PC-9 (cell line): ENCODE results near the gene SH3BP4. TPM values are rescaled to one million over a fixed set of nuclear protein-coding genes. Genes with fewer than 3 reads are reported as not detected.

Experiments used
- BruUV-seq: library from RNA; stranded (reverse); fragments of 400-500 nt; replicated peaks from 2 replicates; lab custom pipeline; 2021; lab: Mats Ljungman, UMichigan
- CTCF ChIA-PET: fragments of 300-600 bp; sonication (Branson Sonifier 250); formaldehyde crosslinking; loops from one replicate; lab custom pipeline; 2022; ENCODE audit warnings: antibody characterized with exemption; lab: Charles Lee
- POLR2A ChIA-PET: fragments of 300-600 bp; sonication (Branson Sonifier 250); formaldehyde crosslinking; loops from one replicate; lab custom pipeline; 2022; ENCODE audit warnings: antibody characterized with exemption; ENCODE audit not compliant: unreplicated experiment; lab: Charles Lee
- DNase-seq, 2 experiments: peaks; one replicate each; pipeline versions ENCODE4 v3.0.0 to v3.0.0-alpha.2; 2015 to 2022; ENCODE audit warnings: mixed read lengths in 1 of 2
- H2AFZ ChIP-seq: fragments of 200-600 bp; sonication (generic); 2 replicates; pipeline ENCODE4 v1.8.1; 2017; ENCODE audit warnings: antibody characterized with exemption
- H3F3A ChIP-seq: fragments of 200-600 bp; sonication (generic); 2 replicates; pipeline ENCODE4 v1.8.1; 2017; ENCODE audit warnings: antibody characterized with exemption, mild to moderate bottlenecking, low read depth; ENCODE audit not compliant: insufficient read depth
- H3K27ac ChIP-seq: fragments of 200-600 bp; sonication (generic); 2 replicates; pipeline ENCODE4 v1.6.1; 2016; ENCODE audit warnings: mixed run types
- H3K27me3 ChIP-seq: fragments of 200-600 bp; sonication (generic); 2 replicates; pipeline ENCODE4 v1.6.1; 2016; ENCODE audit warnings: low read depth, mixed run types; ENCODE audit not compliant: insufficient read depth
- H3K36me3 ChIP-seq: fragments of 200-600 bp; sonication (generic); 2 replicates; pipeline ENCODE4 v1.6.1; 2016; ENCODE audit warnings: low read depth, mixed run types
- H3K4me1 ChIP-seq: fragments of 200-600 bp; sonication (generic); replicated peaks from 2 replicates; pipeline ENCODE4 v1.6.1; 2016; ENCODE audit warnings: mixed run types; ENCODE audit not compliant: insufficient read depth
- H3K4me2 ChIP-seq: fragments of 200-600 bp; sonication (generic); 2 replicates; pipeline ENCODE4 v1.6.1; 2017; ENCODE audit warnings: mixed run types
- H3K4me3 ChIP-seq: fragments of 200-600 bp; sonication (generic); 2 replicates; pipeline ENCODE4 v1.6.1; 2016; ENCODE audit warnings: mixed run types
- H3K79me2 ChIP-seq: fragments of 200-600 bp; sonication (generic); 2 replicates; pipeline ENCODE4 v1.6.1; 2017; ENCODE audit warnings: low read depth, mixed run types
- H3K9me2 ChIP-seq: fragments of 200-600 bp; sonication (generic); 2 replicates; pipeline ENCODE4 v1.8.1; 2017; ENCODE audit warnings: mild to moderate bottlenecking; ENCODE audit not compliant: insufficient read depth
- H3K9me3 ChIP-seq: fragments of 200-600 bp; sonication (generic); 2 replicates; pipeline ENCODE4 v1.8.1; 2016; ENCODE audit warnings: low read depth; ENCODE audit not compliant: insufficient read depth
- H4K20me1 ChIP-seq: fragments of 200-600 bp; sonication (generic); 2 replicates; pipeline ENCODE4 v1.8.1; 2017; ENCODE audit not compliant: insufficient read depth
- CTCF ChIP-seq: fragments of 200-600 bp; sonication (generic); conservative IDR thresholded peaks from 2 replicates; pipeline ENCODE4 v1.6.1; 2017; ENCODE audit warnings: mixed run types, antibody characterized with exemption, mild to moderate bottlenecking, moderate library complexity
- EZH2 ChIP-seq: fragments of 200-600 bp; sonication (generic); IDR thresholded peaks from 2 replicates; pipeline ENCODE4 v1.8.0; 2017; ENCODE audit warnings: antibody characterized with exemption, low read depth
- intact Hi-C: fragments of 100-400 bp; cut with micrococcal nuclease; formaldehyde crosslinking; loops from one replicate; pipeline ENCODE4 v1.10.0; 2022; ENCODE audit not compliant: unreplicated experiment
- total RNA-seq: library from RNA; stranded (reverse); gene quantifications from 2 replicates; pipeline ENCODE4 v1.2.3, GENCODE V29; 2021

The SH3BP4 gene
- total RNA-seq, 1 experiment from 2014 or later = 131 TPM

- POLR2A ChIA-PET = interaction anchor here (0.6 kb wide), 1 partner anchor 25 kb away, joined by 4 read pairs; no protein-coding TSS in a partner anchor
- Histone ChIP-seq H3K4me1 (peaks cover 44% of the 10 kb centered on the region), H3K27me3 (no peaks in the 10 kb centered on the region), H3K79me2 (peaks cover 99% of the 10 kb centered on the region), H3K36me3 (peaks cover 29% of the 10 kb centered on the region; the same call in 1 of the 2 replicates), H3K4me2 (no peak overlapping the region), H3K9me2 (no peaks in the 10 kb centered on the region), H3K4me3 (no peak overlapping the region), H4K20me1 (peaks cover 15% of the 10 kb centered on the region), H3K27ac (no peak overlapping the region), H3F3A (peaks cover 13% of the 10 kb centered on the region), H2AFZ (no peak overlapping the region), H3K9me3 (no peaks in the 10 kb centered on the region)
- intact Hi-C loops = loop anchor here (1.0 to 5.0 kb wide), 3 partner anchors 17 to 109 kb away; no protein-coding TSS in a partner anchor
- TF ChIP-seq EZH2 (no peak), CTCF (no peak)
- CTCF ChIA-PET = no interaction called here
- DNase-seq = peak in 1 of 2 experiments; percentile 63
- no TSS peak for BruUV-seq
Measured at GRCh38 chr2:234998404-234999211, 46.8 kb downstream of the SH3BP4 start.

GRCh38 chr2:234999740-235000425, 48.1 kb downstream of the SH3BP4 start:
- no peak overlapping the region for H3K27ac ChIP-seq
- H3K4me2 ChIP-seq = no peak overlapping the region
- no TSS peak for BruUV-seq
- ChIA-PET CTCF (no interaction called here), POLR2A (interaction anchor here (0.6 kb wide), 1 partner anchor 503 kb away, joined by 5 read pairs; the partner anchor contains the start of gene ARL4C)
- TF ChIP-seq EZH2 (no peak), CTCF (no peak)
- no peaks in the 10 kb centered on the region for H3K9me2 ChIP-seq
- no peak overlapping the region for H3K4me3 ChIP-seq
- peaks cover 13% of the 10 kb centered on the region for H3F3A ChIP-seq
- H4K20me1 ChIP-seq = peaks cover 16% of the 10 kb centered on the region
- peaks cover 99% of the 10 kb centered on the region for H3K79me2 ChIP-seq
- no peak overlapping the region for H2AFZ ChIP-seq
- no peaks in the 10 kb centered on the region for H3K27me3 ChIP-seq
- H3K4me1 ChIP-seq = peaks cover 44% of the 10 kb centered on the region
- H3K9me3 ChIP-seq = no peaks in the 10 kb centered on the region
- no peak for DNase-seq
- intact Hi-C loops = loop anchor here (5.0 kb wide), 2 partner anchors 38 to 107 kb away; no protein-coding TSS in a partner anchor
- H3K36me3 ChIP-seq = peaks cover 31% of the 10 kb centered on the region; the same call in 1 of the 2 replicates

GRCh38 chr2:235000426-235001236, 48.8 kb downstream of the SH3BP4 start:
- BruUV-seq = no TSS peak
- no peaks in the 10 kb centered on the region for H3K9me2 ChIP-seq
- DNase-seq = no peak
- H3K27ac ChIP-seq = 0 out of 2 replicates have a peak overlapping the region, but pooled peaks have one; percentile 14
- peaks cover 99% of the 10 kb centered on the region for H3K79me2 ChIP-seq
- ChIA-PET POLR2A (interaction anchor here (0.6 to 0.7 kb wide), 2 partner anchors 27 to 504 kb away, joined by 3 to 5 read pairs; partner anchors contain the start of gene ARL4C), CTCF (interaction anchor here (0.6 kb wide), 1 partner anchor 1827 kb away, joined by 4 read pairs; no protein-coding TSS in a partner anchor)
- intact Hi-C loops = no loop called here
- no peaks in the 10 kb centered on the region for H3K9me3 ChIP-seq
- H2AFZ ChIP-seq = no peak overlapping the region
- H3F3A ChIP-seq = peaks cover 17% of the 10 kb centered on the region
- peaks cover 28% of the 10 kb centered on the region; the same call in 1 of the 2 replicates for H3K36me3 ChIP-seq
- TF ChIP-seq EZH2 (no peak), CTCF (no peak)
- H3K4me1 ChIP-seq = peaks cover 45% of the 10 kb centered on the region
- H3K27me3 ChIP-seq = no peaks in the 10 kb centered on the region
- H3K4me2 ChIP-seq = no peak overlapping the region
- peaks cover 19% of the 10 kb centered on the region for H4K20me1 ChIP-seq
- no peak overlapping the region for H3K4me3 ChIP-seq
